AG04450 (cell line): ENCODE measurements around the gene SLX9. TPM values are rescaled to one million over a fixed set of nuclear protein-coding genes. Genes with fewer than 3 reads are reported as not detected.

Experiments used
- CTCF ChIA-PET: fragments of 300-600, 350-600 bp; formaldehyde crosslinking; extraction: SDS; loops from one replicate; lab custom pipeline; 2022; ENCODE audit warnings: antibody characterized with exemption, inconsistent platforms; lab: Charles Lee
- POLR2A ChIA-PET: fragments of 350-600 bp; formaldehyde crosslinking; extraction: SDS; loops from one replicate; lab custom pipeline; 2021; ENCODE audit warnings: antibody characterized with exemption, inconsistent platforms; lab: Yijun Ruan, JAX
- DNase-seq: peaks from one replicate; pipeline ENCODE4 v3.0.0-alpha.2; 2011; ENCODE audit warnings: low read depth, low spot score
- H3K27ac ChIP-seq: one replicate; pipeline ENCODE4 v1.5.1; 2012; ENCODE audit warnings: low read depth, low read length, control low read depth
- H3K27me3 ChIP-seq: one replicate; pipeline ENCODE4 v1.6.0; 2012; ENCODE audit warnings: low read length; ENCODE audit not compliant: control insufficient read depth, insufficient read depth
- H3K4me3 ChIP-seq: 2 replicates; pipeline ENCODE4 v1.5.1; 2011; ENCODE audit warnings: mild to moderate bottlenecking, low read depth, low read length, control low read depth
- H3K9me3 ChIP-seq: 2 replicates; pipeline ENCODE4 v1.5.1; 2012; ENCODE audit warnings: low read length; ENCODE audit not compliant: control insufficient read depth, insufficient read depth
- CTCF ChIP-seq: IDR thresholded peaks from 2 replicates; pipeline ENCODE4 v1.5.1; 2011; ENCODE audit warnings: low read depth, low read length, control low read depth, inconsistent platforms
- polyA plus RNA-seq: library from polyadenylated mRNA; depleted of rRNA; stranded (reverse); fragments of >200 nt; gene quantifications from 2 replicates; pipeline ENCODE4 v1.2.3, GENCODE V29; 2011

SLX9 gene
- polyA plus RNA-seq, 1 experiment = 11.4 TPM

GRCh38 chr21:44929242-44929798, 10.5 kb upstream of the SLX9 start:
- no peak overlapping the region for H3K4me3 ChIP-seq
- peaks cover 61% of the 10 kb centered on the region for H3K27me3 ChIP-seq
- CTCF ChIA-PET = interaction anchor here (1.1 kb wide), 1 partner anchor 130 kb away, joined by 3 read pairs; no protein-coding TSS in a partner anchor
- H3K27ac ChIP-seq = peak overlapping the region; percentile 47
- POLR2A ChIA-PET = interaction anchor here (0.8 to 1.2 kb wide), 3 partner anchors 60 to 208 kb away, joined by 3 read pairs; partner anchors contain the start of gene SUMO3
- no peak for DNase-seq
- peaks cover 12% of the 10 kb centered on the region for H3K9me3 ChIP-seq
- TF ChIP-seq CTCF = no peak

- DNase-seq = no peak
- Histone ChIP-seq H3K27ac (no peak overlapping the region), H3K9me3 (peaks cover 12% of the 10 kb centered on the region), H3K27me3 (peaks cover 63% of the 10 kb centered on the region), H3K4me3 (no peak overlapping the region)
- CTCF ChIA-PET = interaction anchor here (1.1 kb wide), 1 partner anchor 130 kb away, joined by 3 read pairs; no protein-coding TSS in a partner anchor
- POLR2A ChIA-PET = interaction anchor here (1.0 to 1.2 kb wide), 2 partner anchors 56 to 112 kb away, joined by 3 read pairs; partner anchors contain the start of genes PTTG1IP and SUMO3
- no peak for TF ChIP-seq CTCF
These were observed 9.9 kb upstream of the SLX9 start for GRCh38 chr21:44929799-44930542.

GRCh38 chr21:44930543-44930981, 9.3 kb upstream of the SLX9 start:
- Histone ChIP-seq H3K27ac (no peak overlapping the region), H3K9me3 (peaks cover 12% of the 10 kb centered on the region), H3K27me3 (peaks cover 63% of the 10 kb centered on the region), H3K4me3 (no peak overlapping the region)
- ChIA-PET CTCF (interaction anchor here (1.7 to 3.5 kb wide), 2 partner anchors 38 to 131 kb away, joined by 6 to 22 read pairs; no protein-coding TSS in a partner anchor), POLR2A (interaction anchor here (1.2 kb wide), 1 partner anchor 57 kb away, joined by 3 read pairs; the partner anchor contains the start of gene PTTG1IP)
- TF ChIP-seq CTCF = no peak
- DNase-seq = no peak

- H3K9me3 ChIP-seq = peaks cover 12% of the 10 kb centered on the region
- peaks cover 62% of the 10 kb centered on the region for H3K27me3 ChIP-seq
- no peak overlapping the region for H3K4me3 ChIP-seq
- no peak overlapping the region for H3K27ac ChIP-seq
- CTCF ChIA-PET = interaction anchor here (1.2 to 3.5 kb wide), 3 partner anchors 38 to 207 kb away, joined by 3 to 22 read pairs (median 6); no protein-coding TSS in a partner anchor
- no peak for DNase-seq
- POLR2A ChIA-PET = interaction anchor here (0.6 to 1.2 kb wide), 2 partner anchors 57 to 132 kb away, joined by 3 to 5 read pairs; partner anchors contain the start of gene PTTG1IP
- no peak for TF ChIP-seq CTCF
These were observed 8.7 kb upstream of the SLX9 start for GRCh38 chr21:44931137-44931500.
